HG02840 (cell line): ENCODE measurements around the gene STOML1.

ENCODE experiments used
- ATAC-seq: cut with Tn5 transposase; IDR thresholded peaks from one replicate; pipeline ENCODE4 v1.9.1; 2021; ENCODE audit warnings: mild to moderate bottlenecking, moderate library complexity, moderate number of reproducible peaks; ENCODE audit not compliant: unreplicated experiment, low FRiP score

Gene STOML1

DNA sequence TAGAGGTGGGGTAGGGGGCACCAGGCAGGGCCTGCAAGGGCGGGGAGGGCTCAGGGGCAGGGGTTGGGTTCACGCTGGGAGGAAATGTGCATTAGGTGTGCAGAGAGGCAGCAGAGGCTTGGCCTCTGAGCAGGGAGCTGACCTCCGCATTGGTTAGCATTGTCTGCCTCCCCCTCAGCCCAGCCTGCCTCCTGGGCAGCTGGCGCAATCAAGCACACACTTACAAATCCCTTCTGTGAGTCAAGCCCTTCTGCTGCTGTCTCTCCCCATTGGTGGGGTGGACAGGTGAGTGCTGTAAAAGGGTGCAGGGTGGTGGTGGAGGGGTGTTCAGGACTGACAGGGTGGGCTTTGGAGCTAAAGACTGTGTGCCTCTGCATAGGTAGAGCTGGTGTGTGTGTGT lies 56.5 kb downstream of the STOML1 start:
- ATAC-seq: no peak

DNA sequence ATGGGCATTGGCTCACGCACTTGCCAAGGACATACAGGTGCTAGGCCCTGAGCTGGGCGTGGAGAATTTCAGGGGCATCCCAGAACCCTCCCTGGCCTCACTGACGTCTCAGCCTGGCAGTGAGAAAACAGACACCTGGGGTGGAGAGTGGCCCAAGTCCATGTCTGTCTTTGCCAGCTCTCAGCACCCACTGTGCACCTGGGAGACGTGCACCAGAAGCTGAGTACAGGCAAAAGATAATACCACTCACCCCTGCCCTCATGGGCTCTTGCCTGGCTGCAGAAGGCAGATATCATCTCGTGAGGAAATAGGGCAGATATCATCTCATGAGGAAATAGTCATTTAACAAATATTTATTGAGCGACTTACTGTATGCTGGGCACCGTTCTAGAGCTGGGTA lies 57.8 kb downstream of the STOML1 start:
- ATAC-seq: no peak

DNA sequence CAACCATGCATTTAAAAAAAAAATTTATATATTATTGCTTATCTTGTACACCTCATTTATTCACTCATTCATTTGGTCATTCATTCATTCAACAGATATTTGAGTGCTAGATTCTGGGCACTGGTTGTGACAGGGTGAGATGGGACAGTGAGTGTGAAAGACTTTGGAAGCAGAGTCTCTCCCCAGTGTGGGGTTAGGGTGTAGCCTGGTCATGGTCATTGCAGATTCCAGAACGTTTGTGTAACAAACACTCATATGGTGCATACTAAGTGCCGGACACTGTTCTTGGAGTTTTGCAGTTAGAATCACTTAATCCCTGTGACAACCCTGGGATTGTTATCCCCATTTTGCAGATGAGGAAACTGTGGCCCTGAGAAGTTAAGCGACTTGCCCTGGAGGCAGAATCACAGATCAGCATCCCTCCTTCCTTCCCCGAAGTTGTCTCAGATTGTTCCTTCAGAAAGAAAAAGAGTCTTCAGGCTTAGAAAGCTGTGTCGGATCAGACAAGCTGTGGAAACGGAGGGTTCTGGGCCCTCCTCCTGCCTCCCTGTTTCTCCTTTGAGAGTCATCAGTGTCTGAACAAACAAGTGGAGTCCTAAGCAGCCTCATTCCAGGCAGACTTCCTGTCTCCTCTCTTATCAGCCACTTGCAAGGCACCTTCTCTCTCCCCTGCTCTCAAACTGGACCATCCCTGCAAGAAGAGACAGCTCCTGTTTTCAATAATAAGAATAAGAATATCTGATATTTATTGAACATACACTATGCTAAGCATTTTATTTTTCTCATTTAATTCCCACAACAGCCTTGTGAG lies 59.5 kb downstream of the STOML1 start:
- ATAC-seq: no peak

DNA sequence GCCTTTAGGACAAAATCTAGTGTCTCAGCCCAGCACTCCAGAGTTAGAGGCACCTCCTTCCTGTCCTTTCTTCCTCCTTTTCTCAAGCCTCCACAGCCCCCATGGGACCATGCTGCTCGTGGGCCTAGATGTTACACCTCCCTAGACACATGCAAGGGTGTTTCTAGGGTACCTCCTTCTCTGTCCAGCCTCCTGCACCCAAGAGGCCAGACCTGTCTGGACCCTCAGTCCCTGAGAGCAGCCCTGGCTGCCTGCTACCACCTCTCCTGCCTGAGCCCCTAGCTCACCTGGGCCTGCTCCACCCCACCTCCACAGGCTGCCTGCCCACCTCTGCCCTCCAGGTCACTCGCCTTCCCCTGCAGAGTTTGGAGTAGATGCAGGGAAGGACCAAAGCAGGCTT lies 60.7 kb downstream of the STOML1 start:
- ATAC-seq: no peak

DNA sequence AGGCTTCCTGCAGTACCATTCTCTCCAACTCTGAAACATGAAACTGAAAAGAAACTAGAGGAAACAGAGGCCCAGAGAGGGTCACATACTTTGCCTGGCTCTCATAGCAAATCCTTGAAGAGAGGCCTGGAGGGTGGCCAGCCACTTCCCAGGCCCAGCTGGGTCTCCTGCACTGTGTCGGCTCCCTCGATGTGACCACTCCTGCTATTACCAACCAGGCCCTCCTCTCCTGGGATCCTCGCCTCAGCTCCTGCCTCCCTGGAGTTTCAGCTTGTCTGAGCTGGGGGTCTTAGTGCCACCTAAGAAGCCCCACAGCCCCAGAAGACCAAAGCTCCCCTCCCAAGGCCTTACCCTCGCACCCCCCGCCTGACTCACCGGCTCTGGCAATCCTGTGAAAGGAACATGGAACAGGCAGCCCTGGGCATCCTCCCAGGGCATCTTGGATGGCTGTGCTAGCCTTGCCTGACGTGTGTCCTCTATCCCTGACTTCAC lies 61.3 kb downstream of the STOML1 start:
- no peak for ATAC-seq

DNA sequence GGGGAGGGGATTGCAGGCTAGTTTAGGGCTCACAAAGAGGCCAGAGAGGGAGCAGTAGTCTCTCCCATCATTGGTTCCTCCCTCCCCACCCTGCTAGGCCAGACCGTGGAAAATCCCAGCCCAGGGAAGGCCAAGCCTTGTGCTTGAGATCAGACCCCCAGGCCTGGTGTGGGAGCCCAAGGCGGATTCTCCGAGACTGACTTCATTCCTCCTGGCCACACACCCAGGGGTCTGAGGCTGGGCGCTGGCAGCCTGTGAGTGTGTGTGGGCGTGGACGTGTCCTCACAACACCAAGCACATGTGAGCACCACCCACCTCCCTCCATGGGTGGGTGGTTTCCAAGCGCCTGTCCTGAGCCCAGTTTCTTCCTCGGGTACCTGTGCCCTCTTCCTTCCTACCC lies 61.7 kb downstream of the STOML1 start:
- no peak for ATAC-seq

DNA sequence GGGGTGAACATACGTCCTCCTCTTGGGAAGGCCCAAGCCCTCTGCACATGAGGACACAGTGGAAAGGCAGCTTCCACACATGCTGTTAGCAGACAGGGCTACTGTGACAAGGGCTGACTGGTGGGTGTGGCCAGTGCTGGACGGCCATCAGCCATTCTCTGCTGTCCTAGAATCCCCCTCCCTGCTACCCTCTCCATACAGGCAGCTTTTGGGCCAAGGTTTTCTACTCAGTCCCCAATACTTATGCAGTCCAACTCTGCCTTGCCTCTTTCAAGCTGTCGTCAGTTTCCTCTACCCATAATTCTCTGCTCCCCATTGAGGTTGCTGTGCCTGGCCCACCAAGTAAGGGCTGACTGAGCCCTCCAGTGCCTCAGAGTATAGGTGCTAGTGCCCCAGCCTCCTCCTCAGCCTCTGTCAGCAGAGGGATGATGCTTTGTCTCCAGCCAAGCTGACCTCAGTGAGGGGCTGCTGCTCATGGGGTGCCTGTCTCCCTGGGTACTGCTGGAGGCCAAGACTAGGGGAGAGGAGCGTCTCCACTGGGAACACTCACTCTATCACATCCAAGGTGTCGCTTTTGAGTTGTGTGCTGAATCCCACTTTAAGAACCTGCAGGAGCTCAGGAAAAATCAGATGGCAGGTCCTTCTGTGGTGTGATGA lies 63.0 kb downstream of the STOML1 start:
- ATAC-seq: no peak
